ENCODE results near the gene GAB3.

The GAB3 gene

GRCh38 chrX:154791467-154791866 is 40.6 kb upstream of the GAB3 start:
- Histone ChIP-seq H3K27me3 (ENCODE audit: insufficient read depth, low read length) (no peaks in the 10 kb centered on the region), H3K4me3 (ENCODE audit: low read depth, low read length, poor library complexity, severe bottlenecking) (no peak overlapping the region), H3K9me2 (ENCODE audit: low read depth, low read length) (no peaks in the 10 kb centered on the region), H3K4me2 (ENCODE audit: low read length) (no peak overlapping the region), H3F3A (ENCODE audit: insufficient read depth, low read length) (no peaks in the 10 kb centered on the region), H3K36me3 (ENCODE audit: insufficient read depth, low read length) (no peaks in the 10 kb centered on the region), H3K4me1 (ENCODE audit: insufficient read depth, low read length, severe bottlenecking) (no peaks in the 10 kb centered on the region), H4K20me1 (ENCODE audit: insufficient read depth, low read length) (no peaks in the 10 kb centered on the region), H2AFZ (ENCODE audit: low read length) (no peak overlapping the region), H3K9ac (ENCODE audit: low read length) (no peak overlapping the region), H3K79me2 (ENCODE audit: insufficient read depth, low read length) (no peaks in the 10 kb centered on the region), H3K9me3 (ENCODE audit: low read length) (no peaks in the 10 kb centered on the region), H3K27ac (ENCODE audit: low read depth, low read length, poor library complexity, severe bottlenecking) (no peak overlapping the region)
- TF ChIP-seq CTCF (IDR thresholded peaks at IDR 0.05; ENCODE audit: low read length) (no peak), EZH2 (IDR thresholded peaks at IDR 0.05; ENCODE audit: borderline replicate concordance, low read length) (no peak)

GRCh38 chrX:154785716-154786115 is 34.8 kb upstream of the GAB3 start:
- TF ChIP-seq CTCF (IDR thresholded peaks at IDR 0.05; ENCODE audit: low read length): no peak
- no peak for TF ChIP-seq EZH2 (IDR thresholded peaks at IDR 0.05; ENCODE audit: borderline replicate concordance, low read length)
- Histone ChIP-seq H3K27ac (ENCODE audit: low read depth, low read length, poor library complexity, severe bottlenecking) (no peak overlapping the region), H3K79me2 (ENCODE audit: insufficient read depth, low read length) (no peaks in the 10 kb centered on the region)

GRCh38 chrX:154784149-154784995 is 33.5 kb upstream of the GAB3 start:
- no peak for TF ChIP-seq CTCF (IDR thresholded peaks at IDR 0.05; ENCODE audit: low read length)
- TF ChIP-seq EZH2 (IDR thresholded peaks at IDR 0.05; ENCODE audit: borderline replicate concordance, low read length): no peak
- Histone ChIP-seq H3K36me3 (ENCODE audit: insufficient read depth, low read length) (peaks cover under 1% of the 10 kb centered on the region; the same call in 1 of the 2 replicates), H3K79me2 (ENCODE audit: insufficient read depth, low read length) (no peaks in the 10 kb centered on the region), H3K27me3 (ENCODE audit: insufficient read depth, low read length) (no peaks in the 10 kb centered on the region), H3K4me2 (ENCODE audit: low read length) (peak overlapping the region; percentile 46), H3K4me3 (ENCODE audit: low read depth, low read length, poor library complexity, severe bottlenecking) (no peak overlapping the region), H3K4me1 (ENCODE audit: insufficient read depth, low read length, severe bottlenecking) (no peaks in the 10 kb centered on the region), H2AFZ (ENCODE audit: low read length) (no peak overlapping the region), H3K9me3 (ENCODE audit: low read length) (no peaks in the 10 kb centered on the region), H4K20me1 (ENCODE audit: insufficient read depth, low read length) (no peaks in the 10 kb centered on the region), H3K9me2 (ENCODE audit: low read depth, low read length) (no peaks in the 10 kb centered on the region), H3F3A (ENCODE audit: insufficient read depth, low read length) (no peaks in the 10 kb centered on the region), H3K27ac (ENCODE audit: low read depth, low read length, poor library complexity, severe bottlenecking) (no peak overlapping the region), H3K9ac (ENCODE audit: low read length) (no peak overlapping the region)

More at GRCh38 chrX:154785716-154786115, 34.8 kb upstream of the GAB3 start:
- H3K9me2 ChIP-seq (ENCODE audit: low read depth, low read length): no peaks in the 10 kb centered on the region
- H2AFZ ChIP-seq (ENCODE audit: low read length): no peak overlapping the region
- no peaks in the 10 kb centered on the region for H3F3A ChIP-seq (ENCODE audit: insufficient read depth, low read length)
- no peaks in the 10 kb centered on the region for H3K4me1 ChIP-seq (ENCODE audit: insufficient read depth, low read length, severe bottlenecking)
- no peak overlapping the region for H3K4me2 ChIP-seq (ENCODE audit: low read length)
- H3K27me3 ChIP-seq (ENCODE audit: insufficient read depth, low read length): no peaks in the 10 kb centered on the region
- no peaks in the 10 kb centered on the region for H3K9me3 ChIP-seq (ENCODE audit: low read length)
- no peaks in the 10 kb centered on the region for H3K36me3 ChIP-seq (ENCODE audit: insufficient read depth, low read length)
- no peak overlapping the region for H3K9ac ChIP-seq (ENCODE audit: low read length)
- H4K20me1 ChIP-seq (ENCODE audit: insufficient read depth, low read length): no peaks in the 10 kb centered on the region
- no peak overlapping the region for H3K4me3 ChIP-seq (ENCODE audit: low read depth, low read length, poor library complexity, severe bottlenecking)
